Retinal pigment epithelial cell (primary cell): Measurements from ENCODE around the gene FOXP1.
A peak's percentile ranks its signal among the peaks of the same experiment; 100 is the strongest.

Experiments
- DNase-seq: peaks from one replicate; pipeline ENCODE4 v3.0.0-alpha.2; 2010; ENCODE audit warnings: low read depth
- H3K4me3 ChIP-seq: 2 replicates; pipeline ENCODE4 v1.5.1; 2011; ENCODE audit warnings: mild to moderate bottlenecking, low read length, control low read depth, moderate library complexity
- TF ChIP-seq, protein P1 (sequence below): conservative IDR thresholded peaks from 2 replicates; pipeline ENCODE4 v1.5.1; 2011; ENCODE audit warnings: low read depth, low read length, control low read depth, inconsistent platforms

The FOXP1 gene

DNA sequence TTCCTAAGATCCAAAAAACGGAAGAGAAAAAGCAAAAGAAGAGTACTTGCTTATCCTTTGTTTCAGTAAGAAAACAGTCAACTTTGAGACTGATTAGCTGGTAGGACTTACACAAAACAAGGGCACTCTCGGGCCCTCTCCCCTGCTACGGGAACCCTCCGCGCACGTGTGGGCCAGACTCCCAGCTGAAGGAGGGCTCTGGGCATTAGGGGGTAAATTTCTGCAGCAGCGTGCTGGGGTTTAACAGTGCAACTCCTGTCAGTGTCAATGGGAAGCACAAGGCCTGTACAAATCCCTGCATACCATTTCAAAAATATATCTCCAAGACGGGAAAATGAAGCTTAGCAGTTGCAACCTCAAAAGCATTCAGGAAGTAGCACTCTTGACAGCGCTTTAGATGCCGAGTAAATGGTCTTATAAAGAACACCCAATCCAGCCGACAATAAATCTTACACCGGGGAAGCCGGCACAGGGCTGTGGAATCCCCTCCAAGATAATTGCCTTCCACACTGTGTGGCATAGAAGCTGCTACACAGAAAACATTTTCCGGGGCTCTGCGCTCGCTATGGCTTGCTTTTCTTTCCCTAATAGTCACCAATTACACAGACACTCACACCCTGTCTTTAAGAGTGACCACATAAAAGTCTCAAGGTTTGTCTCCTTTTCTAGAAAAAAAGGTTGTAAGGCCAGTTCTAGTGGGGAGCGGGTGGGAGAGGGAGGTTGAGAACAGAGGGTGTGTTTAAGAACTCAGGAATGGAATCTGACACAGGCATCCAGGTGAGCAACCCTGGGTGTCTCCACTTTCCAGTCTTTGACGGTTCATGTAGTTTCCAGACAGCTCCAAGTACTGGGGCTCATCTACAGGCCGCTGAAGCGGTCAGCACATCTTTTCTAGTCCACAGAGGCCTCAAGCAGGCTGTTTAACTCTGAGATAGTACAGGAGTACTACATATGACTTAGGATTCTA, 512.7 kb downstream of the FOXP1 start:
- no peak for DNase-seq
- TF ChIP-seq, protein P1, sequence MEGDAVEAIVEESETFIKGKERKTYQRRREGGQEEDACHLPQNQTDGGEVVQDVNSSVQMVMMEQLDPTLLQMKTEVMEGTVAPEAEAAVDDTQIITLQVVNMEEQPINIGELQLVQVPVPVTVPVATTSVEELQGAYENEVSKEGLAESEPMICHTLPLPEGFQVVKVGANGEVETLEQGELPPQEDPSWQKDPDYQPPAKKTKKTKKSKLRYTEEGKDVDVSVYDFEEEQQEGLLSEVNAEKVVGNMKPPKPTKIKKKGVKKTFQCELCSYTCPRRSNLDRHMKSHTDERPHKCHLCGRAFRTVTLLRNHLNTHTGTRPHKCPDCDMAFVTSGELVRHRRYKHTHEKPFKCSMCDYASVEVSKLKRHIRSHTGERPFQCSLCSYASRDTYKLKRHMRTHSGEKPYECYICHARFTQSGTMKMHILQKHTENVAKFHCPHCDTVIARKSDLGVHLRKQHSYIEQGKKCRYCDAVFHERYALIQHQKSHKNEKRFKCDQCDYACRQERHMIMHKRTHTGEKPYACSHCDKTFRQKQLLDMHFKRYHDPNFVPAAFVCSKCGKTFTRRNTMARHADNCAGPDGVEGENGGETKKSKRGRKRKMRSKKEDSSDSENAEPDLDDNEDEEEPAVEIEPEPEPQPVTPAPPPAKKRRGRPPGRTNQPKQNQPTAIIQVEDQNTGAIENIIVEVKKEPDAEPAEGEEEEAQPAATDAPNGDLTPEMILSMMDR: no peak
- H3K4me3 ChIP-seq: no peak overlapping the region

DNA sequence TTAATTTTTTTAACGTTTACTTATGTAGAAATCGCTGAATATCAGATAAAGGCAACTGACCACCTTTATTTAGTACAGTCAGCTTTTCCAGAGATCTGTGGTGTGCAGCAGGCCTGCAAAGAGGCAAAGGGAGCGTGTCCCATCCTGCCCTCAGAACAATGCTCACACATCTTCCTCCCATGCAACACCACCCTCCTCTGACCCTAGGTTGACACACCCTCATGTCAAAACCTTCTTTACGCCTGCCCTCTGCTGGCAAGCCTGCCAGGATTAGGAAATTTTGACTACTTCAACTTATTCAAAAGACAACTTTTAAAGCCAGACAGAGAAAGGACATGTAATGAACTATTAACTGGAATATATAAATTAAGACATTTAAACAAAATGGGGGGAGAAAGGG, 513.7 kb downstream of the FOXP1 start:
- H3K4me3 ChIP-seq: no peak overlapping the region
- DNase-seq: no peak
- TF ChIP-seq, protein P1: peak; percentile 63

DNA sequence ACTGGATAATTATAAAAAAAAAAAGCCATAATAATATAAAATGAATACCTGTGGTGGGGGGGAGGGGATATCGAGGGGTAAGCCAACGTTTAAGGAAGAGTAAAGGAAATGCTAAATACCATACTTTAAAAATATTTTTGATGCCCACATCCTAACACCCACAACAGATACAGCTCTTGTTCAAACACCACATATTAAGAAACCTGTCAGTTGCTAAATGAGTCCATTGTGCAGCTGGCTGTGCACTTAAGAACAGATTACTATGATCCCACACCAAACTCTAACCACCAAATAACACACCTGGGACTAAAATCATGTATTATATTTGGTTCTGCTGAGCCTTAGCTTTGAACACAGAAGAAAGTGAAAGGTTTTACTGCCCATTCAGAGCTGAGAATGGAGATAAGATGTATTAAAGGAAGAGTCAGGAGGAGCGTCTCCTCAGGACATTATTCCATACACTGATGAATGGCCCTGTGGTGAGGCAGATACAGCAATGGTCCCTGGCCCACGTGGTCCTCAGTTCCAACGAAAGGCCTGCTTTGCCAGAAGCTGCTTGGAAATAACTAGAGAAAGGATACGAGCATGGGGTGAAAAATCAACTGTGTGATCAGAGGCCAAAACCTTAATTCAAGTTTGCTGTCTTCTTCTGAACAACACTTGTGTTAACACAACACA, 515.4 kb downstream of the FOXP1 start:
- DNase-seq: no peak
- no peak overlapping the region for H3K4me3 ChIP-seq
- TF ChIP-seq, protein P1: no peak

DNA sequence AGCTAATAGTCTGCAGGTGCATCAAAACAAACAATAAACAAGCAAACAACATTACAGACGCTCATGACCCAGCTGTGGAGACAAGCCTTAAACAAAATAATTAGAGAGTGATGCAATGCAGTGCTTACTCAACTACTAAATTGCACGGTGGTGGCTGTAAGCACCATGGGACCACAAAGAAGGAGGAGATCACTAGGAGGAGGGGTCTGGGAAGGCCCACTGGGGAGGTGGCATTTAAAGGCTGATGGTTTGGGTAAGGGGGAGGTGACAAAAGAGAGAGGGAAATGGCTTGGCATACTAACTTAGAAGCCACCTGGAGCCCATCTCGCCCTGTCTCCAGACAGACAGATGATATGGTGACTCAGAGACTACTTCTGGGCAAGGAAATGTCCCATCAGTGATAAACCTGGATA, 516.7 kb downstream of the FOXP1 start:
- no peak for DNase-seq
- no peak overlapping the region for H3K4me3 ChIP-seq
- TF ChIP-seq, protein P1: no peak

DNA sequence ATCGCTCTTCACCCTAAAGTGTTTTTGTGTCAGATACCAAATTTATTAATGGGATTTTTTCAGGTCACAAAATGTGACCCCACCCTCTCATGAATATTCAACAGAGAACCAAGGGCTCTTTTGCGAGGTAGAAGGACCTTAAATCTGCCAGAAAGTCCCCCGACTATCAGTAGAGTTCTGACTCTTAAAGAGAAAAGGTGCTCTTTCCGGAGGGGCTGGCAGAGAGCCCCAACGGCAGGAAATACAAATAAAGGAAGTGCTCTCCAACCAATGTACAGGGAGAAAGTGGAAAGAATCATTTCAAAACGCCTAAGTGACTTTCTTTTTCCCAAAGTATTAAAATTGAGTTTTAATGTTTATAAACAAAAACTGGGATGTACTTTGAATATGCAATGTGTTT, 517.2 kb downstream of the FOXP1 start:
- TF ChIP-seq, protein P1: no peak
- no peak for DNase-seq
- no peak overlapping the region for H3K4me3 ChIP-seq

DNA sequence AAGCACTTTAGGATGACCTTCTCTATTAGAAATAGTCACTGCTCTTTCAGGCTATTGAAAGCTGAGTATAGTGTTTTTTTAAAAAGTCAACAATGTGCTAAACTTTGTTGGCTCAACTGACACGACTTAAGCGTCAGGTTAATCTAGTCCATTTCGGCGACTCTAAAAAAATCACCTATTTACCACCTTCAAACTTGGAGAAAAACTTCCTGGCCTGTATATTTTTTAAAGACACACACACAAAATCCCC, 517.8 kb downstream of the FOXP1 start:
- peak overlapping the region; percentile 69 for H3K4me3 ChIP-seq
- no peak for DNase-seq
- TF ChIP-seq, protein P1: no peak
